ENCODE measurements around the gene TAAR2.
"Not testable (repeated sequence)": the region's sequence is repeated elsewhere in the genome, so short reads cannot be mapped to it uniquely, and the experiment has no call there.

TAAR2 gene

DNA sequence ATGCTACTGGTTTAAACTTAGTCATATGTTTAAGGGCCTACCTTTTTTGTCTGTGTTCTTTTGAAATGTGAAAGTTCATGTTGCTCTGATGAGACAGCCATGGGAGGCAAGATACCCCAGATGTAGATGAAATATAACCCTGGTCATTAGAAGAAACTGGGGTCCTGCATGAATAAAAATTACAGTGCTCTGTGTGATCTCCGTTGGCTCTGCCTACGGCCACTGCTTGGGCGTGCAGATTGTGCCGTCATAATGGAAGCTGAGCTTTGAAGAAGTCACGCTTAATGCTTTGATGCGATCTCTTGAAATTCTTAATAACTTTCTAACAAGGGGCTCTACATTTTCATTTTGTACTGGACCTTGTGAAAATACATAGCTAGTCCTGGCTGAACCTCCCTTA lies at the start of gene TAAR2:
TSS of gene TAAR2 (minus strand) at position 101 of the 400 bp plus-strand sequence. CDS start at position 101, 0 bp downstream.
- DNase-seq (ENCODE audit: low read depth in 2 of 2) = no peak

- no peak for DNase-seq (ENCODE audit: low read depth in 2 of 2)
Observed at GRCh38 chr6:132673376-132674094, 49.5 kb upstream of the TAAR2 start.

- DNase-seq (ENCODE audit: low read depth in 2 of 2) = no peak
Observed at GRCh38 chr6:132671295-132671694, 47.2 kb upstream of the TAAR2 start.

GRCh38 chr6:132669690-132670291 lies 45.7 kb upstream of the TAAR2 start:
- DNase-seq (ENCODE audit: low read depth in 2 of 2) = no peak

GRCh38 chr6:132666118-132666517 lies 42.0 kb upstream of the TAAR2 start:
- DNase-seq (ENCODE audit: low read depth in 2 of 2) = no peak

GRCh38 chr6:132664309-132665034 lies 40.4 kb upstream of the TAAR2 start:
- DNase-seq (ENCODE audit: low read depth in 2 of 2) = no peak

GRCh38 chr6:132663661-132664060 lies 39.6 kb upstream of the TAAR2 start:
- DNase-seq (ENCODE audit: low read depth in 2 of 2) = no peak

GRCh38 chr6:132661906-132662305 lies 37.8 kb upstream of the TAAR2 start:
- no peak for DNase-seq (ENCODE audit: low read depth in 2 of 2)

GRCh38 chr6:132659082-132659481 lies 35.0 kb upstream of the TAAR2 start, which contains the start of gene TAAR1:
Gene TAAR1, minus strand, starts transcription at chr6:132659182. Its CDS starts 13,179 bp downstream, at chr6:132646003.
- no peak for DNase-seq (ENCODE audit: low read depth in 2 of 2)

GRCh38 chr6:132651062-132651461 lies 27.0 kb upstream of the TAAR2 start:
- no peak for DNase-seq (ENCODE audit: low read depth in 2 of 2)

GRCh38 chr6:132650429-132650828 lies 26.4 kb upstream of the TAAR2 start:
- DNase-seq (ENCODE audit: low read depth in 2 of 2) = no peak

DNA sequence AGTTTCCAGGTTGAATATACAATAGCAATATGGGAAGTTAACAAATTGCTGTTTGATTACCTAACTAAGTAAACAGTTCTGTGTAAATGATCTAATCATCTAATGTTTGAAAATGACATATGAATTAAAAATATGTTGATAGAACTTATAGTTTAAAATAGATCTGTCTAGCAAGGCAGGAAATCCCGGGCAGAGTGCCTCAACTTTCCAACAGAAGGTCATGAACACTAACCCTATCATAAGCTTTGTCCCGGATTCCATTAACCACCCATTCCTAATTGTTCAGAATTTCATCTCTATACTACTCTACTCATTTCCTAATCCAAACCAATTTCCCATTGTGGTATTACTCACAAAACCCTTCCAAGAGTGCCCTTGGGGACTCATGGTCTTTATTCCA lies 24.8 kb upstream of the TAAR2 start:
- no peak for DNase-seq (ENCODE audit: low read depth in 2 of 2)

DNA sequence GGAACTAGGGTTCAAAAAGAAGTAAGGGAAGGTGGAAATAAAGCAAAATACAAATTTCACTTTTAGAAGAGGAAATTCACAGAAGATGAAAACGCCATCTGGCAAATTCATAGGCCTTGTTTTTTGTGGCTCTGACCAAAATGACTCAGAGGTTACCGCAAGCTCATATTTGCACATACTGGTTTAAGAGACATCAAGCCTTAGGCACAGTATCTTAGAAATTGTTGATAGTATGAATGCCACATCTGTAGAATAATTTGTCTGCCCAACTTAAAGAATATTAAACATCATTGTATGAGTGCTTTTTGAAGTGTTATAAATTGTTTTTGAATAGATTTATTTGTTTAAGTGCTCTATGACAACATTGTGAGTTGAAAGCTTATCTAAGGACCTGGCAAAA lies 24.3 kb upstream of the TAAR2 start:
- DNase-seq (ENCODE audit: low read depth in 2 of 2) = no peak

- no peak for DNase-seq (ENCODE audit: low read depth in 2 of 2)
Observed at GRCh38 chr6:132643547-132643946, 19.5 kb upstream of the TAAR2 start.

GRCh38 chr6:132637135-132637534 lies 13.1 kb upstream of the TAAR2 start:
- not testable (repeated sequence) for DNase-seq (ENCODE audit: low read depth in 2 of 2)

DNA sequence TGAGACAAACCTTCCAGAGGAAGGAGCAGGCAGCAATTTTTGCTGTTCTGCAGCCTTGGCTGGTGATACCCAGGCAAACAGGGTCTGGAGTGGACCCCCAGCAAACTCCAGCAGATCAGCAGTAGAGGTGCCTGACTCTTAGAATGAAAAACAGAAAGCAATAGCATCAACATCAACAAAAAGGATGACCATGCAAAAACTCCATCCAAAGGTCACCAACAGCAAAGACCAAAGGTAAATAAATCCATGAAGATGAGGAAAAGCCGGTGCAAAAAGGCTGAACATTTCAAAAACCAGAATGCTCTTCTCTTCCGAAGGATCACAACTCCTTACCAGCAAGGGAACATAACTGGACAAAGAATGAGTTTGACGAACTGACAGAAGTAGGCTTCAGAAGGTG lies 11.8 kb upstream of the TAAR2 start:
- not testable (repeated sequence) for DNase-seq (ENCODE audit: low read depth in 2 of 2)

GRCh38 chr6:132635288-132635687 lies 11.2 kb upstream of the TAAR2 start:
- not testable (repeated sequence) for DNase-seq (ENCODE audit: low read depth in 2 of 2)

DNA sequence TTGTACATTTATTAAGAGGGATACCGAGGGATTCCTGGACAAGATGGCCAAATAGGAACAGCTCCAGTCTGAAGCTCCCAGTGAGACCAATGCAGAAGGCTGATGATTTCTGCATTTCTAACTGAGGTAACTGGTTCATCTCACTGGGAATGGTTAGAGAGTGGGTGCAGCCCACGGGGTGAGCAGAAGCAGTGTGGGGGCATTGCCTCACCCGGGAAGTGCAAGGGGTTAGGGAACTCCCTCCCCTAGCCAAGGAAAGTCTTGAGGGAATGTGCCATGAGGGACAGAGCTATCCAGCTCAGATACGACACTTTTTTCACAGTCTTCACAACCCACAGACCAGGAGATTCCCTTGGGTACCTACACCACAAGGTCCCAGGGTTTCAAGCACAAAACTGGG lies 10.7 kb upstream of the TAAR2 start:
- DNase-seq (ENCODE audit: low read depth in 2 of 2) = no peak

DNA sequence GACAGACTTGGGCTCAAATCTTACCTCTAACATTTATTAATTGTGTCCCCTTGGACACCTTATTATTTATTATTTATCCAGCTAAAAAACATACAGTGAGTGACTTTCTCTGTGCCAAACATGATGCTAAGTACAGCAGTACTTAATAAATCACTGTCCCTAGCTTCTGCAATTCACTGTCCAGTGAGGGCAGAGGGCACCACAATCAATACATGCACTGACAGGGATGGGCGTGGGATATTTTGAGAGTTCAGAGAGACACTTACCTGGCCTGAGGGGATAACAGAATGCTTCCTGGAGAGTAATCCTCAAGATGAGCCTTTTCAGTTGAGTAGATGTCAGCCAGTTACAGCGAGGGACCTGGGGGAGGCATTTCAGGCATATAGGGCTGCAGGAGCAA lies 9.3 kb upstream of the TAAR2 start:
- DNase-seq (ENCODE audit: low read depth in 2 of 2) = no peak

- DNase-seq (ENCODE audit: low read depth in 2 of 2) = no peak
Observed at GRCh38 chr6:132623106-132623845, 799 bp downstream of the TAAR2 start.

GRCh38 chr6:132616677-132617076 lies 7.4 kb downstream of the TAAR2 start:
- no peak for DNase-seq (ENCODE audit: low read depth in 2 of 2)

GRCh38 chr6:132614554-132614953 lies 9.5 kb downstream of the TAAR2 start:
- no peak for DNase-seq (ENCODE audit: low read depth in 2 of 2)

Measured in stimulated activated CD4-positive, alpha-beta T cell treated with anti-CD3 and anti-CD28 coated beads, Interleukin-1b, Interleukin-23, amount 100 ng/mL, for 4 hours (primary cell).